GM18505 (cell line): ENCODE results near the gene ABCB6.

Experiments
- ATAC-seq: cut with Tn5 transposase; IDR thresholded peaks from one replicate; pipeline ENCODE4 v1.9.1; 2021; ENCODE audit not compliant: unreplicated experiment
- POLR2A ChIP-seq: IDR thresholded peaks from 4 replicates; pipeline ENCODE4 v1.6.1; 2011; ENCODE audit warnings: borderline replicate concordance; ENCODE audit not compliant: insufficient read depth, insufficient read length; ENCODE audit errors: extremely low read depth

The ABCB6 gene

GRCh38 chr2:219179601-219180465 is 38.9 kb downstream of the ABCB6 start:
- ATAC-seq: no peak
- no peak for TF ChIP-seq POLR2A

- TF ChIP-seq POLR2A: no peak
- ATAC-seq: peak; percentile 20
Observed at GRCh38 chr2:219178377-219179175, 40.2 kb downstream of the ABCB6 start.

- TF ChIP-seq POLR2A: peak; percentile 96
- peak; percentile 42 for ATAC-seq
Observed at GRCh38 chr2:219177552-219178376, 41.0 kb downstream of the ABCB6 start, which contains the start of gene RETREG2. RETREG2 (plus strand) TSS chr2:219178275; CDS start chr2:219178353, 78 bp downstream.

GRCh38 chr2:219176818-219177551 is 41.8 kb downstream of the ABCB6 start, which contains the start of gene CNPPD1:
CNPPD1 (minus strand) TSS chr2:219176925; CDS start chr2:219176828, 97 bp downstream.
- TF ChIP-seq POLR2A: peak; percentile 86
- ATAC-seq: peak; percentile 66

GRCh38 chr2:219175928-219176817 is 42.6 kb downstream of the ABCB6 start:
- peak; percentile 19 for ATAC-seq
- TF ChIP-seq POLR2A: no peak

- ATAC-seq: no peak
- no peak for TF ChIP-seq POLR2A
Observed at GRCh38 chr2:219175486-219175885, 43.3 kb downstream of the ABCB6 start.

GRCh38 chr2:219174801-219175200 is 44.0 kb downstream of the ABCB6 start:
- ATAC-seq: no peak
- no peak for TF ChIP-seq POLR2A

GRCh38 chr2:219174146-219174545 is 44.6 kb downstream of the ABCB6 start:
- ATAC-seq: no peak
- no peak for TF ChIP-seq POLR2A

GRCh38 chr2:219173176-219173575 is 45.6 kb downstream of the ABCB6 start:
- no peak for ATAC-seq
- no peak for TF ChIP-seq POLR2A

- TF ChIP-seq POLR2A: no peak
- ATAC-seq: no peak
Observed at GRCh38 chr2:219172231-219173154, 46.3 kb downstream of the ABCB6 start.
